Right ventricle myocardium superior (tissue), 1 donor: Measurements from ENCODE around the gene NAAA. TPM values are rescaled to one million over a fixed set of nuclear protein-coding genes. Genes with fewer than 3 reads are reported as not detected.

Source experiments
- ATAC-seq: fragments of 200-7000 bp; cut with Tn5 transposase; one replicate; pipeline ENCODE4 v1.9.1; 2020; ENCODE audit warnings: mild to moderate bottlenecking; ENCODE audit not compliant: poor library complexity
- DNase-seq: peaks from one replicate; pipeline ENCODE4 v3.0.0-alpha.2; 2020
- intact Hi-C: fragments of 100-400 bp; cut with DNase I; formaldehyde crosslinking; loops from one replicate; pipeline ENCODE4 v1.11.2; 2022
- total RNA-seq: library from RNA; stranded (reverse); fragmentation: NEBNext Ultra II Directional; extraction: Animal tissue kit (Norgen Biotek cat#: 25700); gene quantifications from one replicate; pipeline ENCODE4 v1.2.1, GENCODE V29; 2021
- donor health status: DM: no; HTN: yes; CAD: no; lungs with severe emphysema.

Gene NAAA
- total RNA-seq, 1 donor from 2014 or later = 7.4 TPM

GRCh38 chr4:75878246-75878756 is 62.5 kb downstream of the NAAA start:
- DNase-seq = no peak
- no peak for ATAC-seq
- intact Hi-C loops = no loop called here

- intact Hi-C loops = no loop called here
- ATAC-seq (no peak), DNase-seq (no peak)
Observed at GRCh38 chr4:75876218-75876617, 64.6 kb downstream of the NAAA start.

GRCh38 chr4:75869100-75869499 is 71.7 kb downstream of the NAAA start:
- intact Hi-C loops = no loop called here
- peak; percentile 90 for ATAC-seq
- no peak for DNase-seq

GRCh38 chr4:75867130-75867529 is 73.7 kb downstream of the NAAA start:
- intact Hi-C loops = no loop called here
- DNase-seq (no peak), ATAC-seq (no peak)

Other genes with a start within 250 kb of the NAAA start
- gene USO1, start 216.4 kb downstream of the NAAA start, total RNA-seq = 87.7 TPM
- not detected for gene PPEF2, start 38.6 kb downstream of the NAAA start, total RNA-seq
- gene SDAD1, start 49.9 kb upstream of the NAAA start, total RNA-seq = 16.9 TPM
- 0.32 TPM for gene CXCL9, start 66.5 kb upstream of the NAAA start, total RNA-seq
- not detected for gene CXCL10, start 82.5 kb upstream of the NAAA start, total RNA-seq
- gene CXCL11, start 95.1 kb upstream of the NAAA start, total RNA-seq = not detected
- 164 TPM for gene ART3, start 133.7 kb upstream of the NAAA start, total RNA-seq
- gene NUP54, start 207.4 kb upstream of the NAAA start, total RNA-seq = 18.2 TPM